Lung (tissue), 12 donors: ENCODE results near the gene NFATC2. TPM values are rescaled to one million over a fixed set of nuclear protein-coding genes. Genes with fewer than 3 reads are reported as not detected.

Experiments
- ATAC-seq: fragments of 200-7000 bp; cut with Tn5 transposase; one replicate; pipeline ENCODE4 v1.9.1; 2020; ENCODE audit warnings: moderate number of reproducible peaks; ENCODE audit not compliant: insufficient read depth, low FRiP score
- DNase-seq, 3 donors: peaks; one replicate each; pipeline ENCODE4 v3.0.0-alpha.2; 2013 to 2017
- H3K27ac ChIP-seq, 2 donors: one replicate each; pipeline ENCODE4 v1.5.1; 2013; ENCODE audit warnings: mild to moderate bottlenecking in 2 of 2, moderate library complexity in 2 of 2, control low read depth in 1 of 2, inconsistent platforms in 1 of 2, low read depth in 1 of 2, low read length in 1 of 2
- H3K27me3 ChIP-seq, 3 donors: one replicate each; pipeline ENCODE4 v1.5.1; 2013; ENCODE audit warnings: low read length in 2 of 3; ENCODE audit not compliant: control insufficient read depth in 3 of 3, insufficient read depth in 3 of 3
- H3K36me3 ChIP-seq, 4 donors: one replicate each; pipeline ENCODE4 v1.5.1; 2013; ENCODE audit warnings: low read length in 4 of 4, mild to moderate bottlenecking in 1 of 4, moderate library complexity in 1 of 4; ENCODE audit not compliant: control insufficient read depth in 4 of 4, insufficient read depth in 4 of 4
- H3K4me1 ChIP-seq, 5 donors: one replicate each; pipeline ENCODE4 v1.5.1; 2013; ENCODE audit warnings: low read length in 5 of 5, mild to moderate bottlenecking in 2 of 5, moderate library complexity in 1 of 5; ENCODE audit not compliant: control insufficient read depth in 5 of 5, insufficient read depth in 5 of 5
- H3K4me3 ChIP-seq: one replicate; pipeline ENCODE4 v1.5.1; 2013; ENCODE audit warnings: mild to moderate bottlenecking, control low read depth, moderate library complexity
- H3K9ac ChIP-seq, 2 donors: one replicate each; pipeline ENCODE4 v1.5.1; 2013; ENCODE audit warnings: low read length in 2 of 2, control low read depth in 1 of 2; ENCODE audit not compliant: insufficient read depth in 1 of 2
- H3K9me3 ChIP-seq, 4 donors: one replicate each; pipeline ENCODE4 v1.5.1; 2013; ENCODE audit warnings: low read length in 3 of 4, mild to moderate bottlenecking in 1 of 4, moderate library complexity in 1 of 4; ENCODE audit not compliant: control insufficient read depth in 4 of 4, insufficient read depth in 3 of 4
- CTCF ChIP-seq: IDR thresholded peaks from 2 replicates; pipeline ENCODE4 v1.5.1; 2012; ENCODE audit warnings: mild to moderate bottlenecking; ENCODE audit errors: control extremely low read depth, extremely low read depth
- WGBS, 2 donors: extraction: QIAGEN DNeasy Blood & Tissue Kit; methylation state at CpG; one replicate each; pipeline ENCODE4 v1.1.7; 2013; 5-methylcytosine and 5-hydroxymethylcytosine counted together
- polyA plus RNA-seq, 2 donors: library from polyadenylated mRNA; stranded (reverse); fragments of 200-250 nt; gene quantifications; one replicate each; pipeline ENCODE4 v1.2.1, GENCODE V29; 2013
- total RNA-seq, 2 donors: library from RNA; depleted of rRNA in 1 of 2; stranded (reverse); fragments of >200 nt in 1 of 2; gene quantifications; one replicate each; pipeline ENCODE4 v1.2.1, GENCODE V29; 2014 to 2021
- donor health status: control.
- donor health status: control.
- donor health status: Bipolar disorder and iron deficiency.
- donor health status: healthy.
- donor health status: DM: yes; HTN: yes; CAD: no.

Gene NFATC2
- total and polyA plus RNA-seq, 4 donors: 1.3 to 8.7 (median 4.7) TPM

DNA sequence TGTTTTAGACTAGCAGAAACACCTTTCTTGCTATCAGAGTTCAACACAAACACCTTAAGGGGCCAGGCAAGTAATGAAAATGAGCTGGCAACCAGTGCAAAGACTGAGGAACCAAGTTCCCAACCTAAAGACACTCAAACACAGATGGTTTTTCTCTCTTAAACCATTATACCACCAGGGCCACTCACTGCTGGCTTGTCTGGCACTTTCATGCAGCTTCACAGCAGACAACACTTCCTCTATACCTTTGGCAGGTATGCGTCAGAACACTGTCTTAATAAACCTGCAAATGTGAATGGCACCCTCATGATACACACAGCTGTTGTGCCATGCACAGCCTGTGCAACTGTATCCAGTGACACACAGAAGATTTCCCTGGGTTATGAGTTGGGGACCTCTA is 41.6 kb downstream of the NFATC2 start:
- no peak for TF ChIP-seq CTCF
- no peaks in the 10 kb centered on the region for H3K36me3 ChIP-seq
- DNase-seq (peak in 1 of 3 donors; percentile 5), ATAC-seq (no peak)
- WGBS, 2 donors: 85 to 94% methylated on average over 1 of the region's 1 CpG
- no peak overlapping the region for H3K9ac ChIP-seq
- no peaks in the 10 kb centered on the region for H3K9me3 ChIP-seq
- H3K4me1 ChIP-seq: peaks cover 0 to 21% (median 10%) of the 10 kb centered on the region in 5 donors
- H3K27me3 ChIP-seq: no peaks in the 10 kb centered on the region
- no peak overlapping the region for H3K27ac ChIP-seq
- H3K4me3 ChIP-seq: no peak overlapping the region

GRCh38 chr20:51500311-51500710 is 42.2 kb downstream of the NFATC2 start:
- no peak for ATAC-seq
- no peak overlapping the region for H3K9ac ChIP-seq
- no peak for TF ChIP-seq CTCF

GRCh38 chr20:51498765-51499540 is 43.6 kb downstream of the NFATC2 start:
- WGBS, 2 donors: 97 to 98% methylated on average over 11 of the region's 11 CpGs
- no peak overlapping the region for H3K9ac ChIP-seq
- H3K27me3 ChIP-seq: no peaks in the 10 kb centered on the region
- peak in 1 of 3 donors; percentile 11 for DNase-seq
- ATAC-seq: no peak
- no peak overlapping the region for H3K27ac ChIP-seq
- no peak overlapping the region for H3K4me3 ChIP-seq
- no peak for TF ChIP-seq CTCF
- no peaks in the 10 kb centered on the region for H3K36me3 ChIP-seq
- H3K4me1 ChIP-seq: peaks cover 0 to 41% (median 19%) of the 10 kb centered on the region in 5 donors
- H3K9me3 ChIP-seq: no peaks in the 10 kb centered on the region

More at GRCh38 chr20:51500311-51500710, 42.2 kb downstream of the NFATC2 start:
- WGBS, 2 donors: 28 to 41% methylated on average over 2 of the region's 3 CpGs
- no peak overlapping the region for H3K4me3 ChIP-seq
- H3K27ac ChIP-seq: no peak overlapping the region
- H3K4me1 ChIP-seq: peaks cover 0 to 28% (median 15%) of the 10 kb centered on the region in 5 donors
- H3K36me3 ChIP-seq: no peaks in the 10 kb centered on the region
- no peaks in the 10 kb centered on the region for H3K9me3 ChIP-seq
- no peaks in the 10 kb centered on the region for H3K27me3 ChIP-seq
- DNase-seq: no peak
